Stimulated activated CD4-positive, alpha-beta T cell treated with anti-CD3 and anti-CD28 coated beads, Interleukin-2, amount 100 ng/mL, for 24 hours (primary cell): ENCODE data around the gene CORO1A.
"Not testable (repeated sequence)": the region's sequence is repeated elsewhere in the genome, so short reads cannot be mapped to it uniquely, and the experiment has no call there.

Experiments
- DNase-seq, 2 donors: peaks; one replicate each; pipeline ENCODE4 v3.0.0-alpha.2; 2020

CORO1A gene

DNA sequence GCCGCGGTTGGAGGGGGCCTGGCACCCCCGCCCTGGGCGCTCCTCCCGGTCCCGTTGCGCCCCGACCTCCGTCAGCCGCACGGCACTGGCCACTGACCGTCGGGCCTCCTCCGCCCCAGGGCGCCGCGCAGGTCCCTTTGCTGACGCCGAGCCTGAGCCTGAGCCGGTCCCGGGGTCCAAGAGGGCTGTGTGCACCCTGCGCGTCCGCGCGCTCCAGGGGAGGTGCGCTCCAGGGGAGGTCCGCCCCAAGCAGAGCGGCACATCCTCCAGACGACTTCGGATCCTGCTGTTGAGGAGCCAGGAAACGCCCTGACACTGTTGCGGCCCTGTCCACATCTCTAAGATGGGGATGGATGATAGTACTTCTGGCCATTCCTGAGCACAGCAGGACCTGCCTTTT lies 22.9 kb downstream of the CORO1A start:
- DNase-seq, result not testable (repeated sequence)

DNA sequence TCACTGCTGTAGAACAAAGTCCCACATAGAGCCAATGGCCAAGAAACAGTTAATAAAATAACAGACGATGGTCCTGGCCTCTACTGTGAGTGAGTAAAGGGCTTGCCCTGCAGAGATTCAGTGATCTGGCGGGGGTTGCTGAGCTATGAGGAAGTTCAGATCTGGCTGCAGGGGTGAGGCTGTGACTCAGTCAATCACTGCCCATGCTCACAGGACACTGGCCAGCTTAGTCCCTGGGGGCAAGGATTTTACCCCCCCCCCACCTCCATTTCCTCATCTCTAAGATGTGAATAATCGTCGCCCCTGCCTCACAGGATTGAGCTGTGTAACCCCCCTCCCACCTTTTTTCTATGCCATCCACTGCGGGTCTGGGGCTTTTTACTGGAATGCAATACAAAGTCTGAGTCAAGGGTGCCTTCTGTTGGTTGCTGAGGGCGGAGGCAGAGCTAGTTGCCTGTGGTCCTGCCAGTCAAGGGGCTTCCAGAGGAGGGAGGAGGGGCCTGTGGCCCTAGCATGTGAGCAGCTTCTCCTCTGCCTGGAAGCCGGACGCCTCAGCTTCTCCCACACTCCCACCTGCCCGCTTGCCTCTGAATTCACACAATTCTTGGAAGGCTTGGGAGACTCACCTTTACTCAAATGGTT lies 23.8 kb downstream of the CORO1A start:
- not testable (repeated sequence) for DNase-seq

DNA sequence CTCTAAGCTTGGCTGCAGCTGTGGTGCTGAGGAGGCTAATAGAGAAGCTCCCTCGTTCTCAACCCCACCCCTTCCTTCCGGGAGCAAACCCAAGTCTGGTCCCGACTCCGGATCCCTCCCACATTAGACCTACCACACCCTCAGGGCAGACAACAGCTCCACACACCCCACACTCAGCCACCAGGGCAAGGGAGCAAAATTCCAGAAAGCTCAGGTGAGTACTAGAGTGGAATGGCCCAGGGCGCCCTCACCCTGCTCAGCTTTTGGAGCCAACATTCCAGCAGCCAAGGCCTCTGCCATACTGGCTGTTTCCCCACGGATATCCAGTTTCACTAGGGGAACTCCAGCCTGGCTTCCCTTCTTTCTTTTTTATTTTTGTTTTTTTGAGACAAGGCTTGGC lies 25.6 kb downstream of the CORO1A start:
- peak in 1 of 2 donors; percentile 36 for DNase-seq

DNA sequence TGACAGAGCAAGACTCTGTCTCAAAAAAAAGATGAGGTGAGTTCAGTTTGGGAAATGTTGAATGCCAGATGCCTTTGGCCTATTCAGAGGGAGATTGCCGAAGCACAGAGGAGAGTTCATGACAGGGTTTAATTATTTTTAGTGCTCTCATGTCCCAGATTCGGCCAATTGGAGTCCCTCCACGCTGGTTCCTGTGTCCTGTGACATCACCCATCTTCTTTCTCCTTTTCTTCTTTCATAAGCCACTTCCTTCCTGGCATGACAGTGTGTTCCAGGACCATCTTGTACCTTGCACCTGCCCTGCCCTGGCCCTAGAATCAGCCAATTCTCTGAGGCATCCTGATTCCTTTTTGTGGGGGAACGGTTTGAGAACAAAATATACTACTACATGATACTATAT lies 28.0 kb downstream of the CORO1A start:
- DNase-seq, result not testable (repeated sequence)

DNA sequence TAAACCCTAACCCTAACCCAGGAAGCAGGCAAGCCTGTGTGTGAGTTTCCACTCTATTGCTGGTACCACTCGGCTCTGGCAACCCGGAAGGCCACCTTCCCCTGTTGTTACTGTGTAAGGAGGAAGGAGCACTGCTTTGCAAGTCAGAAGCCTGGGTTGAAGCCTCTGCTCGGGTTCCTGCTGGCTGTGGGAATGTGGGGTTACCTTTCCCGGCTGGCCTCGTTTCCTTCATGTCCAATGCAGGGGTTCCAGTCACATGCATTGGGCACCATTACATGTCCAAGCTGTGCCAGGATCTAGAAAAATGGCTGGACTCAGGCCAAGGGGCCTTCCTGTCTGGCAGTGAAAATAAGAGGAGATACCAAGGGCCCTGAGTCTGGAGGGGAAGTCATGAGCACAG lies 33.7 kb downstream of the CORO1A start:
- not testable (repeated sequence) for DNase-seq
